ENCODE measurements around the gene GNA14.

GNA14 gene

GRCh38 chr9:77451507-77451906, 196.6 kb downstream of the GNA14 start:
- H2BK12ac ChIP-seq (ENCODE audit: low read length): no peak overlapping the region
- H2AFZ ChIP-seq (ENCODE audit: insufficient read depth, low read length, poor library complexity): no peak overlapping the region
- no peak overlapping the region for H4K12ac ChIP-seq (ENCODE audit: low read depth, low read length)
- no peak overlapping the region for H3K4ac ChIP-seq (ENCODE audit: low read depth, low read length)
- no peak overlapping the region for H2AK5ac ChIP-seq (ENCODE audit: low read length)
- H3K27me3 ChIP-seq (ENCODE audit: insufficient read depth, low read length): no peaks in the 10 kb centered on the region
- no peak overlapping the region for H3K4me2 ChIP-seq (ENCODE audit: low read length)
- H3K18ac ChIP-seq (ENCODE audit: low read length): no peak overlapping the region
- no peak overlapping the region for H3K27ac ChIP-seq (ENCODE audit: low read depth, low read length)
- no peak overlapping the region for H2BK120ac ChIP-seq (ENCODE audit: insufficient read depth, low read length, poor library complexity)
- no CpG with 5 or more reads among the region's 4 CpGs for WGBS (ENCODE audit: extremely low coverage, insufficient coverage, insufficient read length)
- no peaks in the 10 kb centered on the region for H3K79me2 ChIP-seq (ENCODE audit: control insufficient read depth, insufficient read depth, low read length, poor library complexity)
- H3K4me3 ChIP-seq (ENCODE audit: low read depth, low read length): no peak overlapping the region
- H3K4me1 ChIP-seq (ENCODE audit: control insufficient read depth in 1 of 2, insufficient read depth in 2 of 2, low read length in 2 of 2): no peaks in the 10 kb centered on the region
- H3K9ac ChIP-seq (ENCODE audit: low read length): no peak overlapping the region
- no peak overlapping the region for H2BK5ac ChIP-seq (ENCODE audit: low read depth, low read length, poor library complexity)
- no peak for DNase-seq
- no peaks in the 10 kb centered on the region for H3K79me1 ChIP-seq (ENCODE audit: low read length)
- H3K23ac ChIP-seq (ENCODE audit: low read length): no peak overlapping the region
- H4K8ac ChIP-seq (ENCODE audit: low read depth, low read length): no peak overlapping the region
- no peak overlapping the region for H3K14ac ChIP-seq (ENCODE audit: low read length)
- H3K9me3 ChIP-seq (ENCODE audit: insufficient read depth, low read depth, low read length): peaks cover 3% of the 10 kb centered on the region
- no peak overlapping the region for H4K91ac ChIP-seq (ENCODE audit: low read depth, low read length)
- no peaks in the 10 kb centered on the region for H3K36me3 ChIP-seq (ENCODE audit: control insufficient read depth in 1 of 2, insufficient read depth in 2 of 2, low read length in 2 of 2)

GRCh38 chr9:77450085-77450475, 198.0 kb downstream of the GNA14 start:
- WGBS (ENCODE audit: extremely low coverage, insufficient coverage, insufficient read length): no CpG with 5 or more reads among the region's 4 CpGs
- Histone ChIP-seq H3K79me1 (ENCODE audit: low read length) (no peaks in the 10 kb centered on the region), H2AK5ac (ENCODE audit: low read length) (no peak overlapping the region), H3K4me3 (ENCODE audit: low read depth, low read length) (no peak overlapping the region), H3K79me2 (ENCODE audit: control insufficient read depth, insufficient read depth, low read length, poor library complexity) (no peaks in the 10 kb centered on the region), H2BK120ac (ENCODE audit: insufficient read depth, low read length, poor library complexity) (no peak overlapping the region), H3K4me1 (ENCODE audit: control insufficient read depth in 1 of 2, insufficient read depth in 2 of 2, low read length in 2 of 2) (no peaks in the 10 kb centered on the region), H3K4ac (ENCODE audit: low read depth, low read length) (no peak overlapping the region), H2BK12ac (ENCODE audit: low read length) (no peak overlapping the region), H3K14ac (ENCODE audit: low read length) (no peak overlapping the region), H4K12ac (ENCODE audit: low read depth, low read length) (no peak overlapping the region), H3K9ac (ENCODE audit: low read length) (no peak overlapping the region), H3K36me3 (ENCODE audit: control insufficient read depth in 1 of 2, insufficient read depth in 2 of 2, low read length in 2 of 2) (no peaks in the 10 kb centered on the region), H3K27ac (ENCODE audit: low read depth, low read length) (no peak overlapping the region), H4K91ac (ENCODE audit: low read depth, low read length) (no peak overlapping the region), H4K8ac (ENCODE audit: low read depth, low read length) (no peak overlapping the region), H3K18ac (ENCODE audit: low read length) (no peak overlapping the region), H2BK5ac (ENCODE audit: low read depth, low read length, poor library complexity) (no peak overlapping the region), H3K9me3 (ENCODE audit: insufficient read depth, low read depth, low read length) (peaks cover 3% of the 10 kb centered on the region), H3K23ac (ENCODE audit: low read length) (no peak overlapping the region), H3K4me2 (ENCODE audit: low read length) (no peak overlapping the region), H3K27me3 (ENCODE audit: insufficient read depth, low read length) (no peaks in the 10 kb centered on the region), H2AFZ (ENCODE audit: insufficient read depth, low read length, poor library complexity) (no peak overlapping the region)
- no peak for DNase-seq

DNA sequence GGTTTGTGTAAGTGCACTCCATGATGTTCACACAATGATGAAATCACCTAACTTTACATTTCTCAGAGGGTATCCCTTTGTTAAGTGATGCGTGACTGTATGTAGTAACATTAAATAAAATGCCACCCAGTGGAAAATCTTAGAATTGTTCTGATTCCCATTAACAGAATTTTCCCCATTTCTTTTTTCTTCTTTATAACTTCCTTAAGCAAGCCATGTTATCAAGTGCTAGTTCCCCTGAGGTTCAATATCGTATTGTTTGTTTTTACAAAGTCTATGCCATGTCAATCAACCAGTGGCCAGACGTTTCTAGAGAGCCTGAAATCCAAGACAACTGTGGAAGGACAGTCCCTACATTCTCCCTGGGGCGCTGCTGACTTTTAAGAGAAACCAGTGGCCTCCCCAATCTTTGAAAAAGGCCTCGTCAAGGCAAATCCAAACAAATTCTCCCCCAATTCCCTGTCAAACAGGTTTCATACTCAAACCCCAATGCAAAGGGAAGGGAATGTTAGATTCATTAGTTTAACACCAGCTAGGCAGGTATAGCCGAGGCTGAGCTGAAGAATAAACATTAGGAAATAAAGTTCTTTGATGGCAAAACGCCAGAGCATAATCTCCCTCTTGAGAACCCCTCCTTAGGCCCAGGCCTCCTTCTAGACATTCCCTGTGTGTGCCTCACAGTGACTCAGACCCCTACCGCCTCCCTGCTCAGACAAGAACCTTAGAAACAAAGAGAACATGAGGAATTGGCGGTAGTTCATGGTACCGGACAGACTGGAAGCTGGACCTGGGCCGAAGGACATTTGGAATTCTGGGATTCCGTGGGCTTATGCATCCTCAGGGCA, 198.7 kb downstream of the GNA14 start:
- Histone ChIP-seq H3K27me3 (ENCODE audit: insufficient read depth, low read length) (no peaks in the 10 kb centered on the region), H3K9me3 (ENCODE audit: insufficient read depth, low read depth, low read length) (peaks cover 3% of the 10 kb centered on the region), H3K14ac (ENCODE audit: low read length) (no peak overlapping the region), H3K23ac (ENCODE audit: low read length) (no peak overlapping the region), H3K4ac (ENCODE audit: low read depth, low read length) (no peak overlapping the region), H2BK120ac (ENCODE audit: insufficient read depth, low read length, poor library complexity) (no peak overlapping the region), H2BK12ac (ENCODE audit: low read length) (no peak overlapping the region), H4K12ac (ENCODE audit: low read depth, low read length) (no peak overlapping the region), H4K8ac (ENCODE audit: low read depth, low read length) (no peak overlapping the region), H2AFZ (ENCODE audit: insufficient read depth, low read length, poor library complexity) (no peak overlapping the region), H2BK5ac (ENCODE audit: low read depth, low read length, poor library complexity) (no peak overlapping the region), H2AK5ac (ENCODE audit: low read length) (no peak overlapping the region), H3K4me2 (ENCODE audit: low read length) (no peak overlapping the region), H4K91ac (ENCODE audit: low read depth, low read length) (no peak overlapping the region), H3K79me2 (ENCODE audit: control insufficient read depth, insufficient read depth, low read length, poor library complexity) (no peaks in the 10 kb centered on the region), H3K4me3 (ENCODE audit: low read depth, low read length) (no peak overlapping the region), H3K27ac (ENCODE audit: low read depth, low read length) (no peak overlapping the region), H3K4me1 (ENCODE audit: control insufficient read depth in 1 of 2, insufficient read depth in 2 of 2, low read length in 2 of 2) (no peaks in the 10 kb centered on the region), H3K18ac (ENCODE audit: low read length) (no peak overlapping the region), H3K79me1 (ENCODE audit: low read length) (no peaks in the 10 kb centered on the region), H3K9ac (ENCODE audit: low read length) (no peak overlapping the region), H3K36me3 (ENCODE audit: control insufficient read depth in 1 of 2, insufficient read depth in 2 of 2, low read length in 2 of 2) (no peaks in the 10 kb centered on the region)
- DNase-seq: peak; percentile 2 to 23
- no CpG with 5 or more reads among the region's 12 CpGs for WGBS (ENCODE audit: extremely low coverage, insufficient coverage, insufficient read length)

DNA sequence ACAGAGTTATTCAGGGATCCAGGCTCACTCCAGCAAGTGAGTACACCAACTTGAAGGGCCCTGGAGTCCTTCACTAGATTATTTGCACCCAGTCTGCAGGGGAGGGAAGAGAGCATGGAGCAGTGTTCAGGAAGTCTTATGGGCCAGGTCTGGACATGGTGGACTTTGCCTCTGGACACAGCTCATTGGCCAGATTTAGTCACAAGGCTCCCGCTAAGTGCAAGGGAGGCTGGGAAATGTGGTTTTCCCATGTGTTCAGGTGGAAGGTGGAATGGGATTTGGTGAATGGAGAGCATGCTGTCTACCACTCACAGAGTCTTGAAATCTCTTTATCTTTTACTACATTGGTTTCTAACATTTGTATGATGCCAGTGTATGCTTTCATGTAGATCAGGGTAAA, 200.5 kb downstream of the GNA14 start:
- Histone ChIP-seq H3K4ac (ENCODE audit: low read depth, low read length) (no peak overlapping the region), H3K18ac (ENCODE audit: low read length) (no peak overlapping the region), H3K79me2 (ENCODE audit: control insufficient read depth, insufficient read depth, low read length, poor library complexity) (no peaks in the 10 kb centered on the region), H4K91ac (ENCODE audit: low read depth, low read length) (no peak overlapping the region), H2BK120ac (ENCODE audit: insufficient read depth, low read length, poor library complexity) (no peak overlapping the region), H2AFZ (ENCODE audit: insufficient read depth, low read length, poor library complexity) (no peak overlapping the region), H3K9ac (ENCODE audit: low read length) (no peak overlapping the region), H3K4me1 (ENCODE audit: control insufficient read depth in 1 of 2, insufficient read depth in 2 of 2, low read length in 2 of 2) (no peaks in the 10 kb centered on the region), H4K12ac (ENCODE audit: low read depth, low read length) (no peak overlapping the region), H4K8ac (ENCODE audit: low read depth, low read length) (no peak overlapping the region), H3K27me3 (ENCODE audit: insufficient read depth, low read length) (no peaks in the 10 kb centered on the region), H3K23ac (ENCODE audit: low read length) (no peak overlapping the region), H2BK12ac (ENCODE audit: low read length) (no peak overlapping the region), H2AK5ac (ENCODE audit: low read length) (no peak overlapping the region), H3K36me3 (ENCODE audit: control insufficient read depth in 1 of 2, insufficient read depth in 2 of 2, low read length in 2 of 2) (no peaks in the 10 kb centered on the region), H2BK5ac (ENCODE audit: low read depth, low read length, poor library complexity) (no peak overlapping the region), H3K14ac (ENCODE audit: low read length) (no peak overlapping the region), H3K4me3 (ENCODE audit: low read depth, low read length) (no peak overlapping the region), H3K4me2 (ENCODE audit: low read length) (no peak overlapping the region), H3K79me1 (ENCODE audit: low read length) (no peaks in the 10 kb centered on the region), H3K27ac (ENCODE audit: low read depth, low read length) (no peak overlapping the region), H3K9me3 (ENCODE audit: insufficient read depth, low read depth, low read length) (peaks cover 2% of the 10 kb centered on the region)
- DNase-seq: no peak
- WGBS (ENCODE audit: extremely low coverage, insufficient coverage, insufficient read length): no CpG with 5 or more reads among the region's 1 CpG

Measured in trophoblast cell (in vitro differentiated cells and primary cell).